Neuronal stem cell (in vitro differentiated cells): Measurements from ENCODE around the gene PIEZO2.

Source experiments
- DNase-seq: peaks from one replicate; pipeline ENCODE4 v3.0.0-alpha.2; 2013; ENCODE audit warnings: low spot score
- H2AFZ ChIP-seq: one replicate; pipeline ENCODE4 v1.6.1; 2013; ENCODE audit warnings: mild to moderate bottlenecking, low read length, inconsistent platforms
- H2AK5ac ChIP-seq: 2 replicates; pipeline ENCODE4 v1.6.1; 2013; ENCODE audit warnings: low read depth, mild to moderate bottlenecking, inconsistent platforms, low read length, moderate library complexity, mixed read lengths
- H2BK120ac ChIP-seq: 2 replicates; pipeline ENCODE4 v1.6.1; 2013; ENCODE audit warnings: low read depth, mild to moderate bottlenecking, inconsistent platforms, low read length, moderate library complexity, mixed read lengths
- H2BK12ac ChIP-seq: one replicate; pipeline ENCODE4 v1.6.1; 2013; ENCODE audit warnings: low read length, inconsistent platforms
- H2BK15ac ChIP-seq: 2 replicates; pipeline ENCODE4 v1.6.1; 2013; ENCODE audit warnings: mild to moderate bottlenecking, low read length, inconsistent platforms, mixed read lengths
- H2BK5ac ChIP-seq: one replicate; pipeline ENCODE4 v1.6.1; 2013; ENCODE audit warnings: inconsistent platforms, mild to moderate bottlenecking, low read length, moderate library complexity
- H3K14ac ChIP-seq: one replicate; pipeline ENCODE4 v1.6.1; 2013; ENCODE audit warnings: low read length, inconsistent platforms
- H3K18ac ChIP-seq: 2 replicates; pipeline ENCODE4 v1.6.1; 2013; ENCODE audit warnings: low read length, inconsistent platforms
- H3K23ac ChIP-seq: 2 replicates; pipeline ENCODE4 v1.6.1; 2013; ENCODE audit warnings: low read depth, mild to moderate bottlenecking, mixed read lengths, low read length, inconsistent platforms; ENCODE audit not compliant: poor library complexity
- H3K27ac ChIP-seq: replicated peaks from 3 replicates; pipeline ENCODE4 v1.5.1; 2013; ENCODE audit warnings: low read length, inconsistent platforms
- H3K27me3 ChIP-seq, 3 experiments: 2 replicates each; pipeline ENCODE4 v1.6.1; 2013; ENCODE audit warnings: low read length in 3 of 3, mild to moderate bottlenecking in 2 of 3, inconsistent platforms in 1 of 3, low read depth in 1 of 3, mixed read lengths in 1 of 3, moderate library complexity in 1 of 3; ENCODE audit not compliant: control insufficient read depth in 3 of 3, insufficient read depth in 3 of 3
- H3K36me3 ChIP-seq, 2 donors: replicated peaks in 1 of 2; 2 replicates each; pipeline ENCODE4 v1.6.1; 2013; ENCODE audit warnings: low read length in 2 of 2; ENCODE audit not compliant: control insufficient read depth in 2 of 2, insufficient read depth in 2 of 2
- H3K4ac ChIP-seq: 2 replicates; pipeline ENCODE4 v1.6.1; 2013; ENCODE audit warnings: inconsistent platforms, mild to moderate bottlenecking, low read length, moderate library complexity
- H3K4me1 ChIP-seq, 2 donors: 1 replicate in 1 of 2; 2 replicates in 1 of 2; pipeline ENCODE4 v1.6.1; 2013; ENCODE audit warnings: low read length in 2 of 2, low read depth in 1 of 2; ENCODE audit not compliant: control insufficient read depth in 2 of 2, insufficient read depth in 1 of 2
- H3K4me2 ChIP-seq: one replicate; pipeline ENCODE4 v1.6.1; 2013; ENCODE audit warnings: mild to moderate bottlenecking, low read length, inconsistent platforms; ENCODE audit not compliant: insufficient read depth, poor library complexity, severe bottlenecking
- H3K4me3 ChIP-seq, 2 donors: 2 replicates each; pipeline ENCODE4 v1.5.1; 2013; ENCODE audit warnings: low read length in 2 of 2, mild to moderate bottlenecking in 2 of 2, inconsistent platforms in 1 of 2, moderate library complexity in 1 of 2
- H3K79me1 ChIP-seq: one replicate; pipeline ENCODE4 v1.6.1; 2013; ENCODE audit warnings: low read depth, mild to moderate bottlenecking, inconsistent platforms, low read length, moderate library complexity
- H3K9ac ChIP-seq: one replicate; pipeline ENCODE4 v1.6.1; 2013; ENCODE audit warnings: mild to moderate bottlenecking, low read depth, low read length, inconsistent platforms; ENCODE audit not compliant: poor library complexity
- H3K9me3 ChIP-seq, 2 donors: replicated peaks in 1 of 2; 2 replicates each; pipeline versions ENCODE3 to v1.6.1; 2013; ENCODE audit warnings: low read length in 2 of 2, mild to moderate bottlenecking in 2 of 2, inconsistent platforms in 1 of 2, low read depth in 1 of 2, mixed read lengths in 1 of 2, moderate library complexity in 1 of 2; ENCODE audit not compliant: control insufficient read depth in 2 of 2, insufficient read depth in 1 of 2
- H4K8ac ChIP-seq: one replicate; pipeline ENCODE4 v1.6.1; 2013; ENCODE audit warnings: low read depth, mild to moderate bottlenecking, inconsistent platforms, low read length, moderate library complexity
- H4K91ac ChIP-seq: one replicate; pipeline ENCODE4 v1.6.1; 2013; ENCODE audit warnings: low read length, low read depth, mild to moderate bottlenecking, inconsistent platforms; ENCODE audit not compliant: poor library complexity
- WGBS, 2 donors: extraction: QIAGEN DNeasy Blood & Tissue Kit; methylation state at CpG; one replicate each; pipeline ENCODE4 v1.1.7; 2013; ENCODE audit warnings: missing lambda C conversion rate in 2 of 2, mixed read lengths in 1 of 2; ENCODE audit not compliant: insufficient read length in 2 of 2, insufficient replicate concordance in 1 of 2; ENCODE audit errors: extremely low coverage in 2 of 2; 5-methylcytosine and 5-hydroxymethylcytosine counted together

Gene PIEZO2

GRCh38 chr18:10860928-10861327, 288.4 kb downstream of the PIEZO2 start:
- no peak for DNase-seq
- no peaks in the 10 kb centered on the region for H3K79me1 ChIP-seq
- H3K4me2 ChIP-seq, result no peak overlapping the region
- H3K4me1 ChIP-seq, result no peaks in the 10 kb centered on the region
- no peak overlapping the region for H2BK5ac ChIP-seq
- H3K18ac ChIP-seq, result no peak overlapping the region
- H2BK120ac ChIP-seq, result no peak overlapping the region
- H3K27me3 ChIP-seq, result no peaks in the 10 kb centered on the region
- H4K8ac ChIP-seq, result no peak overlapping the region
- no peak overlapping the region for H2BK12ac ChIP-seq
- H2AK5ac ChIP-seq, result no peak overlapping the region
- H3K14ac ChIP-seq, result no peak overlapping the region
- peaks cover 0 to 3% of the 10 kb centered on the region in 2 donors for H3K9me3 ChIP-seq
- H3K27ac ChIP-seq, result no peak overlapping the region
- H2BK15ac ChIP-seq, result no peak overlapping the region
- no peak overlapping the region for H3K4ac ChIP-seq
- no peaks in the 10 kb centered on the region for H3K36me3 ChIP-seq
- H2AFZ ChIP-seq, result no peak overlapping the region
- no peak overlapping the region for H3K9ac ChIP-seq
- no peak overlapping the region for H4K91ac ChIP-seq
- H3K23ac ChIP-seq, result no peak overlapping the region
- WGBS, 2 donors, result no CpG with 5 or more reads among the region's 6 CpGs
- no peak overlapping the region for H3K4me3 ChIP-seq

GRCh38 chr18:10860382-10860781, 289.0 kb downstream of the PIEZO2 start:
- H3K9ac ChIP-seq, result no peak overlapping the region
- H3K4me3 ChIP-seq, result no peak overlapping the region
- H4K91ac ChIP-seq, result no peak overlapping the region
- no peak overlapping the region for H2AK5ac ChIP-seq
- no peak overlapping the region for H2BK5ac ChIP-seq
- H3K27me3 ChIP-seq, result no peaks in the 10 kb centered on the region
- H2BK120ac ChIP-seq, result no peak overlapping the region
- no peak overlapping the region for H3K4me2 ChIP-seq
- H3K9me3 ChIP-seq, result peaks cover 0 to 3% of the 10 kb centered on the region in 2 donors
- no peak overlapping the region for H3K4ac ChIP-seq
- H3K27ac ChIP-seq, result no peak overlapping the region
- H2AFZ ChIP-seq, result no peak overlapping the region
- no CpG with 5 or more reads among the region's 4 CpGs for WGBS, 2 donors
- no peak overlapping the region for H2BK12ac ChIP-seq
- H3K4me1 ChIP-seq, result no peaks in the 10 kb centered on the region
- H2BK15ac ChIP-seq, result no peak overlapping the region
- no peak overlapping the region for H4K8ac ChIP-seq
- no peaks in the 10 kb centered on the region for H3K36me3 ChIP-seq
- H3K23ac ChIP-seq, result no peak overlapping the region
- no peaks in the 10 kb centered on the region for H3K79me1 ChIP-seq
- H3K14ac ChIP-seq, result no peak overlapping the region
- no peak overlapping the region for H3K18ac ChIP-seq
- no peak for DNase-seq

GRCh38 chr18:10858477-10858876, 290.9 kb downstream of the PIEZO2 start:
- H3K4ac ChIP-seq, result no peak overlapping the region
- H3K9ac ChIP-seq, result no peak overlapping the region
- no peaks in the 10 kb centered on the region for H3K27me3 ChIP-seq
- H3K23ac ChIP-seq, result no peak overlapping the region
- H3K4me1 ChIP-seq, result no peaks in the 10 kb centered on the region
- no peak overlapping the region for H2BK5ac ChIP-seq
- no peak overlapping the region for H3K18ac ChIP-seq
- H4K91ac ChIP-seq, result no peak overlapping the region
- H2BK15ac ChIP-seq, result no peak overlapping the region
- H2AFZ ChIP-seq, result no peak overlapping the region
- no CpG with 5 or more reads among the region's 4 CpGs for WGBS, 2 donors
- no peak overlapping the region for H3K4me3 ChIP-seq
- no peak overlapping the region for H2BK120ac ChIP-seq
- no peak overlapping the region for H4K8ac ChIP-seq
- H2BK12ac ChIP-seq, result no peak overlapping the region
- no peak for DNase-seq
- H3K4me2 ChIP-seq, result no peak overlapping the region
- H3K79me1 ChIP-seq, result no peaks in the 10 kb centered on the region
- H3K9me3 ChIP-seq, result no peaks in the 10 kb centered on the region
- no peak overlapping the region for H2AK5ac ChIP-seq
- H3K27ac ChIP-seq, result no peak overlapping the region
- H3K36me3 ChIP-seq, result no peaks in the 10 kb centered on the region
- no peak overlapping the region for H3K14ac ChIP-seq

GRCh38 chr18:10856132-10856531, 293.2 kb downstream of the PIEZO2 start:
- Histone ChIP-seq H3K27ac (no peak overlapping the region), H3K23ac (no peak overlapping the region), H3K14ac (no peak overlapping the region), H3K4ac (no peak overlapping the region), H3K18ac (no peak overlapping the region), H3K4me2 (no peak overlapping the region), H2AFZ (no peak overlapping the region), H4K8ac (no peak overlapping the region), H4K91ac (no peak overlapping the region), H3K4me3 (no peak overlapping the region), H3K36me3 (no peaks in the 10 kb centered on the region), H2BK120ac (no peak overlapping the region), H3K9ac (no peak overlapping the region), H3K9me3 (no peaks in the 10 kb centered on the region), H3K79me1 (no peaks in the 10 kb centered on the region), H3K27me3 (no peaks in the 10 kb centered on the region), H3K4me1 (no peaks in the 10 kb centered on the region), H2BK15ac (no peak overlapping the region), H2BK12ac (no peak overlapping the region), H2AK5ac (no peak overlapping the region), H2BK5ac (no peak overlapping the region)
- no peak for DNase-seq
- WGBS, 2 donors, result no CpG with 5 or more reads among the region's 5 CpGs
